ENCODE data around the gene FXYD7.

FXYD7 gene

GRCh38 chr19:35202722-35203688, 60.0 kb downstream of the FXYD7 start:
- TF ChIP-seq CTCF (IDR thresholded peaks at IDR 0.05; ENCODE audit: low read depth, low read length): no peak
- DNase-seq (ENCODE audit: low read depth in 2 of 2): no peak
- H3K4me3 ChIP-seq (replicated peaks in 1 of 2; ENCODE audit: low read depth in 2 of 2, low read length in 2 of 2): no peak overlapping the region
